H9 (cell line): ENCODE results near the gene AACS. TPM values are rescaled to one million over a fixed set of nuclear protein-coding genes. Genes with fewer than 3 reads are reported as not detected.

Source experiments
- DNase-seq: peaks from one replicate; pipeline ENCODE4 v3.0.0-alpha.2; 2017
- H2AFZ ChIP-seq: one replicate; pipeline ENCODE4 v1.6.1; 2013; ENCODE audit warnings: mild to moderate bottlenecking, low read length, control low read depth, moderate library complexity
- H2AK5ac ChIP-seq: 2 replicates; pipeline ENCODE4 v1.6.1; 2013; ENCODE audit warnings: low read length, control low read depth, mixed read lengths; ENCODE audit not compliant: insufficient read length
- H2BK120ac ChIP-seq: one replicate; pipeline ENCODE4 v1.6.1; 2013; ENCODE audit warnings: low read depth, mild to moderate bottlenecking, low read length, control low read depth, inconsistent platforms; ENCODE audit not compliant: poor library complexity, severe bottlenecking
- H2BK12ac ChIP-seq: 2 replicates; pipeline ENCODE4 v1.6.1; 2013; ENCODE audit warnings: low read length, control low read depth, mixed read lengths, low read depth; ENCODE audit not compliant: insufficient read length
- H2BK15ac ChIP-seq: 2 replicates; pipeline ENCODE4 v1.6.1; 2013; ENCODE audit warnings: low read depth, low read length, control low read depth
- H2BK20ac ChIP-seq: one replicate; pipeline ENCODE4 v1.6.1; 2013; ENCODE audit warnings: low read depth, mild to moderate bottlenecking, low read length, control low read depth, inconsistent platforms; ENCODE audit not compliant: poor library complexity, severe bottlenecking
- H2BK5ac ChIP-seq: 2 replicates; pipeline ENCODE4 v1.6.1; 2013; ENCODE audit warnings: low read length, control low read depth, mixed read lengths; ENCODE audit not compliant: insufficient read length
- H3K14ac ChIP-seq: 2 replicates; pipeline ENCODE4 v1.6.1; 2013; ENCODE audit warnings: low read length, control low read depth; ENCODE audit not compliant: insufficient read depth
- H3K18ac ChIP-seq: 2 replicates; pipeline ENCODE4 v1.6.1; 2013; ENCODE audit warnings: low read depth, mild to moderate bottlenecking, mixed read lengths, low read length, control low read depth; ENCODE audit not compliant: insufficient read length
- H3K23ac ChIP-seq: 2 replicates; pipeline ENCODE4 v1.6.1; 2013; ENCODE audit warnings: low read length, control low read depth, mixed read lengths, low read depth; ENCODE audit not compliant: insufficient read length
- H3K23me2 ChIP-seq: 2 replicates; pipeline ENCODE4 v1.6.1; 2013; ENCODE audit warnings: low read depth, mild to moderate bottlenecking, mixed read lengths, low read length, control low read depth; ENCODE audit not compliant: insufficient read length, poor library complexity, severe bottlenecking
- H3K27ac ChIP-seq: 2 replicates; pipeline ENCODE4 v1.5.1; 2013; ENCODE audit warnings: low read length, control low read depth, mixed read lengths, low read depth; ENCODE audit not compliant: insufficient read length
- H3K27me3 ChIP-seq: 2 replicates; pipeline ENCODE4 v1.6.1; 2013; ENCODE audit warnings: low read length, control low read depth, inconsistent platforms; ENCODE audit not compliant: insufficient read depth
- H3K4ac ChIP-seq: 2 replicates; pipeline ENCODE4 v1.6.1; 2013; ENCODE audit warnings: low read depth, mild to moderate bottlenecking, control low read depth, inconsistent platforms, low read length, moderate library complexity
- H3K4me1 ChIP-seq: 2 replicates; pipeline ENCODE4 v1.6.1; 2013; ENCODE audit warnings: low read length, control low read depth, inconsistent platforms; ENCODE audit not compliant: insufficient read depth
- H3K4me2 ChIP-seq: 2 replicates; pipeline ENCODE4 v1.6.1; 2013; ENCODE audit warnings: low read length, control low read depth, mixed read lengths; ENCODE audit not compliant: insufficient read length, insufficient read depth
- H3K56ac ChIP-seq: 2 replicates; pipeline ENCODE4 v1.6.1; 2013; ENCODE audit warnings: low read depth, mild to moderate bottlenecking, mixed read lengths, low read length, control low read depth; ENCODE audit not compliant: insufficient read length
- H3K79me1 ChIP-seq: 2 replicates; pipeline ENCODE4 v1.6.1; 2013; ENCODE audit warnings: low read depth, mild to moderate bottlenecking, moderate library complexity, low read length, control low read depth, inconsistent platforms; ENCODE audit not compliant: insufficient read depth, poor library complexity, severe bottlenecking
- H3K79me2 ChIP-seq: 2 replicates; pipeline ENCODE4 v1.6.1; 2013; ENCODE audit warnings: low read length, control low read depth, inconsistent platforms; ENCODE audit not compliant: insufficient read depth
- H3K9ac ChIP-seq: 2 replicates; pipeline ENCODE4 v1.6.1; 2013; ENCODE audit warnings: low read length, control low read depth, mixed read lengths; ENCODE audit not compliant: insufficient read length; ENCODE audit errors: extremely low read depth
- H3K9me3 ChIP-seq: one replicate; pipeline ENCODE4 v1.6.1; 2013; ENCODE audit warnings: low read depth, low read length, inconsistent platforms; ENCODE audit not compliant: control insufficient read depth
- H3T11ph ChIP-seq: one replicate; pipeline ENCODE4 v1.6.1; 2013; ENCODE audit warnings: mild to moderate bottlenecking, low read length, control low read depth, inconsistent platforms
- H4K20me1 ChIP-seq: one replicate; pipeline ENCODE4 v1.6.1; 2013; ENCODE audit not compliant: control insufficient read depth, insufficient read length, insufficient read depth
- H4K5ac ChIP-seq: 2 replicates; pipeline ENCODE4 v1.6.1; 2013; ENCODE audit warnings: low read depth, mild to moderate bottlenecking, mixed read lengths, low read length, control low read depth; ENCODE audit not compliant: insufficient read length
- H4K8ac ChIP-seq: replicated peaks from 2 replicates; pipeline ENCODE4 v1.6.1; 2013; ENCODE audit warnings: low read length, control low read depth, mixed read lengths, low read depth; ENCODE audit not compliant: insufficient read length
- H4K91ac ChIP-seq: 2 replicates; pipeline ENCODE4 v1.6.1; 2013; ENCODE audit warnings: low read depth, mild to moderate bottlenecking, moderate library complexity, mixed read lengths, low read length, control low read depth; ENCODE audit not compliant: insufficient read length
- H3K27ac Mint-ChIP-seq, 3 experiments: 2 replicates in 2 of 3; 3 replicates in 1 of 3; pipeline ENCODE4 v1.8.0; 2020 to 2021; ENCODE audit warnings: mixed read lengths in 3 of 3, mild to moderate bottlenecking in 1 of 3, moderate library complexity in 1 of 3
- H3K27me3 Mint-ChIP-seq: 2 replicates; pipeline ENCODE4 v1.8.0; 2021; ENCODE audit warnings: low read depth, mild to moderate bottlenecking, moderate library complexity, mixed read lengths
- H3K36me3 Mint-ChIP-seq, 3 experiments: 2 replicates in 2 of 3; 3 replicates in 1 of 3; pipeline ENCODE4 v1.8.0; 2020 to 2021; ENCODE audit warnings: low read depth in 3 of 3, mixed read lengths in 3 of 3; ENCODE audit not compliant: insufficient read depth in 1 of 3
- H3K4me1 Mint-ChIP-seq, 2 experiments: 2 replicates each; pipeline ENCODE4 v1.8.0; 2020; ENCODE audit warnings: mixed read lengths in 2 of 2
- H3K4me3 Mint-ChIP-seq, 2 experiments: 2 replicates in 1 of 2; 3 replicates in 1 of 2; pipeline ENCODE4 v1.8.0; 2020 to 2021; ENCODE audit warnings: mild to moderate bottlenecking in 2 of 2, mixed read lengths in 2 of 2, moderate library complexity in 1 of 2
- H3K9me3 Mint-ChIP-seq, 2 experiments: 2 replicates in 1 of 2; 3 replicates in 1 of 2; pipeline ENCODE4 v1.8.0; 2020; ENCODE audit warnings: mild to moderate bottlenecking in 2 of 2, mixed read lengths in 2 of 2, moderate library complexity in 1 of 2
- WGBS: extraction: QIAGEN DNeasy Blood & Tissue Kit; methylation state at CpG from one replicate; pipeline ENCODE4 v1.1.7; 2013; ENCODE audit warnings: missing lambda C conversion rate, low lambda C conversion rate, mixed read lengths; ENCODE audit not compliant: insufficient read length; ENCODE audit errors: extremely low coverage; 5-methylcytosine and 5-hydroxymethylcytosine counted together
- total RNA-seq: library from RNA; stranded (reverse); gene quantifications from 2 replicates; pipeline ENCODE4 v1.2.1, GENCODE V29; 2021
- TF ChIP-seq, protein P1 (sequence below): fragments of 200-600 bp; sonication (generic); conservative IDR thresholded peaks from 3 replicates; pipeline ENCODE4 v1.8.0; 2021; ENCODE audit warnings: antibody characterized with exemption, mild to moderate bottlenecking

Gene AACS
- total RNA-seq, 1 experiment from 2014 or later: 35.0 TPM

DNA sequence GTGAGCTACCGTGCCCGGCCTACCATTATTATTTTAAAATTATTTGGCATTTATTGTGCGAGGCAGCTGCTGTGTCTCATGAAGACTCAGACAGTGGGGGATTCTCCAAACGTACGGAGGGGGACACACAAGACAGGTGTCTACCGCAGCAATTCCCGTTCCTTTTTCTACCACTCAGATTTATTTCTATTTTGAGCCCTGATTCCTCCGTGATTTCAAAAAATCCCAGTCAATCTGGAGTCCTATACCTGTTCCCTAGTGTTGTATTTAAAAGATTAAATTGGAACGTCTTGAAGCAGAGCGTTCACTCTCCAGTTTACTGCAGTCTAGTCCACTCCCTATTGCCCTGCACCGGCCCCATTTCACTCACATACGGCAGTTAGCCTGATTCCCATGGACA lies 97.9 kb downstream of the AACS start:
- Histone ChIP-seq H3K4ac (no peak overlapping the region), H3K9me3 (no peaks in the 10 kb centered on the region), H2BK120ac (no peak overlapping the region), H2AFZ (no peak overlapping the region), H3K4me2 (no peak overlapping the region), H3K4me1 (no peaks in the 10 kb centered on the region), H3K27me3 (no peaks in the 10 kb centered on the region), H2BK15ac (no peak overlapping the region), H3K18ac (no peak overlapping the region), H4K91ac (no peak overlapping the region), H2BK20ac (no peak overlapping the region), H3K79me2 (no peaks in the 10 kb centered on the region), H4K5ac (no peak overlapping the region), H3T11ph (no peak overlapping the region), H3K79me1 (no peaks in the 10 kb centered on the region), H3K23ac (no peak overlapping the region), H3K14ac (no peak overlapping the region), H4K8ac (no peak overlapping the region), H2AK5ac (no peak overlapping the region), H4K20me1 (no peaks in the 10 kb centered on the region), H3K27ac (no peak overlapping the region), H3K56ac (no peak overlapping the region), H3K23me2 (no peaks in the 10 kb centered on the region), H2BK12ac (no peak overlapping the region), H3K9ac (no peak overlapping the region), H2BK5ac (no peak overlapping the region)
- TF ChIP-seq, protein P1, sequence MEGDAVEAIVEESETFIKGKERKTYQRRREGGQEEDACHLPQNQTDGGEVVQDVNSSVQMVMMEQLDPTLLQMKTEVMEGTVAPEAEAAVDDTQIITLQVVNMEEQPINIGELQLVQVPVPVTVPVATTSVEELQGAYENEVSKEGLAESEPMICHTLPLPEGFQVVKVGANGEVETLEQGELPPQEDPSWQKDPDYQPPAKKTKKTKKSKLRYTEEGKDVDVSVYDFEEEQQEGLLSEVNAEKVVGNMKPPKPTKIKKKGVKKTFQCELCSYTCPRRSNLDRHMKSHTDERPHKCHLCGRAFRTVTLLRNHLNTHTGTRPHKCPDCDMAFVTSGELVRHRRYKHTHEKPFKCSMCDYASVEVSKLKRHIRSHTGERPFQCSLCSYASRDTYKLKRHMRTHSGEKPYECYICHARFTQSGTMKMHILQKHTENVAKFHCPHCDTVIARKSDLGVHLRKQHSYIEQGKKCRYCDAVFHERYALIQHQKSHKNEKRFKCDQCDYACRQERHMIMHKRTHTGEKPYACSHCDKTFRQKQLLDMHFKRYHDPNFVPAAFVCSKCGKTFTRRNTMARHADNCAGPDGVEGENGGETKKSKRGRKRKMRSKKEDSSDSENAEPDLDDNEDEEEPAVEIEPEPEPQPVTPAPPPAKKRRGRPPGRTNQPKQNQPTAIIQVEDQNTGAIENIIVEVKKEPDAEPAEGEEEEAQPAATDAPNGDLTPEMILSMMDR: no peak
- no CpG with 5 or more reads among the region's 12 CpGs for WGBS
- Mint-ChIP-seq H3K9me3 (peaks cover 10% of the 10 kb centered on the region in 2 experiments), H3K36me3 (peaks cover 0 to 2% (median 1%) of the 10 kb centered on the region in 3 experiments; a peak in 1 of 7 replicates), H3K27me3 (peaks cover 11% of the 10 kb centered on the region), H3K27ac (no peak overlapping the region), H3K4me1 (peaks cover 0 to 6% of the 10 kb centered on the region in 2 experiments; a peak in 2 of 4 replicates), H3K4me3 (no peak overlapping the region)
- DNase-seq: no peak
